OCI-M2 (cell line): ENCODE measurements around the gene SPRING1.
"Not testable (repeated sequence)": the region's sequence is repeated elsewhere in the genome, so short reads cannot be mapped to it uniquely, and the experiment has no call there.

ENCODE experiments used
- DNase-seq: peaks from one replicate; lab custom pipeline; 2025; ENCODE audit not compliant: unreplicated experiment; lab: John Stamatoyannopoulos, UW

SPRING1 gene

DNA sequence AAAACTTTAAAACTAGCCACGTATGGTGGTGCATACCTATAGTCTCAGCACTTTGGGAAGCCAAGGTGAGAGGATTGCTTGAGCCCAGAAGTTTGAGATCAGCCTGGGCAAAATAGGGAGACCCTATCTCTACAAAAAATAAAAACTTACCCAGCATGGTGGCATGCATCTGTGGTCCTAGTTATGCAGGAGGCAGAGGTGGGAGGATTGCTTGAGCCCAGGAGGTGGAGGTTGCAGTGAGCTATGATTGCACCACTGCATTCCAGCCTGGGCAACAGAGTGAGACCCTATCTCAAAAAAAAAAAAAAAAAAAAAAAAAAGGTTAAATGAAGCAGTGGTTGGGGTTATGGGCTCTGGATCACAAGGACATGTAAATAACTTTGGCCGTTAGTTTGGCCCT lies 4.9 kb upstream of the SPRING1 start:
- not testable (repeated sequence) for DNase-seq

DNA sequence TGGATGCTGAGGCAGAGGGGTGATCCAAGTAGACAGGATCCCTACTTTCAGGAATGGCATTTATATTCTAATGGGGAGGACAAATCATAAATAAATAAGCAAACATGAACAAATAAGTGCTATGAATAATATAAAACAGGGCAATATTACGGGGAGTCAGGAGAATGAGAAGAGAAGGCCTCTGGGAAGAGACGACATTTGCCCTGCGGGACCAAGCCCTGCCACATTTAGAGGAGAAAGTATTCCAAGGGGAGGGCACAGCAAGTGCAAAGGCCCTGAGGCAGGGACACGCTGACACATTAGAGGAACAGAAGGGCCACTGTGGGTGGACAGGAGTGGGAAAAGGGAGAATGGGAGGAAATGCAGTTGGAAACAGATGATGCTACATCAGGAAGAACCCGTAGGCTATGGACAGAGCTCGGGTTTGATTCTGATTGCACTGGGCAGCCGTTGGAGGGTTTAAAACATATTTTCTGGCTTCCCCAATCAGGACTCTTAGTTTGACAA lies 1.6 kb upstream of the SPRING1 start:
- no peak for DNase-seq

DNA sequence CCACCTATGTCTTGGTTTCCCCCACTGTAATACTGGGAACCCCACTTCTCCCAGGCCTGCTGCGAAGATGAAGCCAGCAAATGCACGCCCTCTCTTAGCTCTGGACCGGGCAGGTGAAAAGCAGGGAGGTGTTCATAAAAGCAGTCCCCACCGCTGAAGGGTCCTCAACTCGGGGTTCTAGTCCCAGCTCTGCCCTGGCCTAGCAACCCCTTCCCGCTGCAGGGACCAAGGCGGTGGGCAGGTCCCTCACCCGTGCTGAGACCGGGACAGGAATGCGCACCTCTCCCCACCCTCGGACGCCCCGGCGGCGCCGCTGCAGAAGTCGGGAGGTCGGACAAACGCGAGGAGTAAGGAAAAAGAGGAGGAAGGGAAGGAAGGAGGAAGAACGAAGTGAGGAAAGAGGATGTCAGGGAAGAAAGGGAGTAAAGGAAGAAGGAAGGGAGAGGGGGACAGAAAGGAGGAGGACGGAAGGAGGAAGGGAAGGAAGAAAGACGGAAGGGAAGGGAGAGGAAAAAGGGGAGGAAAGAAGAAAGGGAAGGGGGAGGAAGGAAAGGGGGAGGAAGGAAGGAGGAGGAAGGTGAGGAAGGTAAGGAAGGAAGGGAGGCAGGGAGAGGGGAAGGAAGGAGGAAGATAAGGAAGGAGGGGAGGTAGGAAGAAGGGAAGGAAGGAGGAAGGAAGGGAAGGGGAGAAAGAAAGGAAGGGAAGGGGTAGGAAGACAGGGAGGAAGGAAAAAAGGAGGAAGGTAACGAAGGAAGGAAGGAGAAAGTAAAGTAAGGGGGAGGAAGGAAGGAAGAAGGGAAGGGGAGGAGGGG lies 701 bp downstream of the SPRING1 start:
- no peak for DNase-seq

DNA sequence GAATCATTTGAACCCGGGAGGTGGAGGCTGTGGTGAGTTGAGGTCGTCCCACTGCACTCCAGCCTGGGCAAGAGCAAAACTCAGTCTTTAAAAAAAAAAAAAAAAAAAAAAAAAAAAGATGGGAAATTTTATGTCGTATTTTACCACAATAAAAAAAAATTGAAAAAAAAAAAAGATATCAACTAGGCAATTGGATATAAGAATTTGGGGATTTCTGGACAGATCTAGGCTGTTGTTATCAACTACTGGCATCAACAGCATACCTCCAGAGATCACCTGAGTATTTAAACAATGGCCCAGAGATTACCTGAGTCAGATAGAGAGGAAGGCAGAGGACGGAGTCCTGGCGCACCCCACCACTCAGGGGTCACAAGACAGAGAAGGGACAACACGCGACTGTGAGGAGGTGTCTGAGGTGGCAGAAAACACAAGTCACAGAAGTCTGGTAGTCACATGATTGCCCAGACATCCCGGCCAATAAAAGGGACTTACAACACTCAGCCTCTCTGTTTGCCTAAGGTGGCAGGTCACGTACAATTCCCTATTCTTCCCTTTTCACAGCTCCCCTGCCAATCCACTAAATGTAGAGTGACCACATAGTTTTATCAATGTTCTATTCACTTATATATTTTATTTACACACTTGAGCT lies 1.8 kb downstream of the SPRING1 start:
- DNase-seq: no peak

DNA sequence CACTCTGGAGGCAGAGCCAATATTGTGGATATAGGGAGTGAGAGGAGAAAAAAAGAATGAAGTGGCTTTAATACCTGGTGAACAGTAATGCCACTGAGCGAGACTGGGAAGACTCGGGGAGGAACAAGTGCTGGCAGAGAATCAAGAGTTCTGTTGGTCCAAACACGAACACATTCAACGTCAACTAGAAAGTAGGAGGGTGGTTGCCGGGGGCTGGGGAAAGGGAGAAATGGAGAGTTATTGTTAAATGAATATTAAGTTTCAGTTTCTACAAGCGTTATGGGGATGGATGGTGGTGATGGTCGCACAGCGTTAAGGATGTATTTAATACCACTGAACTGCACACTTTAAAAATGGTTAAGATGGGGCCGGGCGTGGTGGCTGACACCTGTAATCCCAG lies 2.8 kb downstream of the SPRING1 start:
- DNase-seq: no peak

DNA sequence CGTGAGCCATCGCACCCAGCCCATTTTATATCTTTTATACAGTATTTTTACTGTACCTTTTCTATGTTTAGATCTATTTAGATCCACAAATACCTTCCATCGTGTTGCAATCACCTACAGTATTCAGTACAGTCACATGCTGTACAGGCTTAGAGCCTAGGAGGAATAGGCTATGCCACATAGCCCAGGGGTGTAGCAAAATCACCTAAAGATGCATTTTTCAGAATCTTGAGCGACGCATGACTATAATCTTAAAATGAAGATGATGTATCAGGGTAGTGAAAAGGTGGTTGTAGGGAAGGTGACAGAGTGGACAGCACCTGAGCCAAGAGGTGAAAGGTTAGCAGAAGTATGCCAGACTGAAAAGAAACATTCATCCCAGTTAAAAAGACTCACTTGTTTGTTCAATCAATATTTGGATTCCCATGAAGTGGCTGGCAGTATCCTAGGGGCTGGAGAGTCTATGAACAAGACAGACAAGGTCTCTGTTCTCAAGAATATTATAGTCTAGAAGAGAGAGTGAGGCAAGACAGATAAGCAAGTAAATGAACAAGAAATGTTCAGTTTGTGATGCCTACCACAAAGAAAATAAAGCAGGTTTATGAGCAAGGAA lies 3.6 kb downstream of the SPRING1 start:
- DNase-seq: no peak

DNA sequence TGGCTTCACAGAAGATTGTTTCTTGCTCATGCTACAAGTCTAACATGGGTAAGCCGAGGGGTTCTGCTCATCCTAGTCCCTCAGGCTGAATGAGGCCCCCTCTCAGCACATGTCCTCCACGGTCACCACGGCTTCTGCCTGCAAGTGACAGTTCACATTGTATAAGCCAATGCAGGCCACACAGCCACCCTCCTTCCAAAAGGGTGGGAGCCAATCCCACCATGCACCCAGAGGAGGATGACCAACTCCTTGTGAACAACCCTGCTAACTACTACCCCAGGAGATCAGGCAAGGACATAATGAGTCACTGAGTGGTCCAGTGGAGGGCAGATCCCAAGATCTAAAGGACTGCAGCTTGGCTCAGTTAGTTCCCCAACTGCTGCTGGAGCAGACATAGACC lies 6.1 kb downstream of the SPRING1 start:
- DNase-seq: no peak

DNA sequence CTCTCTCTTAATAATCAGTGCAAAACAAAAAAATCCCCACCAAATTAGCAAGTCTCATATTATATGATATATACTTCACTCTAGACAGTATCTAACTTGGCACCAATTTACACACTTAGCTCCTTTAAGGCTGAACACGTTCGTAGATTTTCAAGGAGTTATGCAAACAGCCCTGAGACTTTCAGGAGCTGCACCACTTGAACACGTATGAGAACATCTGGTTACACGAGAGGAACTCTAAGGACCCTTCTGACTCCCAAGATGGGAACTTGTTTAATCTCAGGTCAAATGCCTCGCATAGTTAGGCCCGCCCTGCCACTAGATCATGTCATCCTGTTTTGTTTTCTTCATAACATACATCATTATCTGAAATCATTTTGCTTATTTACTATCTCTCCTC lies 10.0 kb downstream of the SPRING1 start:
- no peak for DNase-seq

DNA sequence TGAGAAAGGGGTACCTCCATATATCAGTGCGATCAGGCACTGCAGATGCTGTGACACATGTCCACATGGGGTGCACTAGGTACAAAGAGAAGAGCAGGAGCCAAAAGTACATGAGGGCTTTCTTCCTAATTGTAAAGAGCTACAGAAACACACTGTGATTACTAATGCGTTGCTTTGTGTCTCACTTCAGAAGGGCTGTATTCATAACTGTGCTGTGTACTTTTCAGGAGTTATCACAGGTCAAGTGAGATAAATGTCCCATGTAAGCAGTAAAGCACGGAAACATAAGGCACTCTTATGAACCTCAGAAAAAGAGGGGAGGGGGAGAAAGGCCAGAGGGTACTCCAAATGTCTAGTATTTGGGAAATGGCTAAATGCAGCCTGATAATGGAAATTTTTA lies 10.6 kb downstream of the SPRING1 start:
- no peak for DNase-seq

DNA sequence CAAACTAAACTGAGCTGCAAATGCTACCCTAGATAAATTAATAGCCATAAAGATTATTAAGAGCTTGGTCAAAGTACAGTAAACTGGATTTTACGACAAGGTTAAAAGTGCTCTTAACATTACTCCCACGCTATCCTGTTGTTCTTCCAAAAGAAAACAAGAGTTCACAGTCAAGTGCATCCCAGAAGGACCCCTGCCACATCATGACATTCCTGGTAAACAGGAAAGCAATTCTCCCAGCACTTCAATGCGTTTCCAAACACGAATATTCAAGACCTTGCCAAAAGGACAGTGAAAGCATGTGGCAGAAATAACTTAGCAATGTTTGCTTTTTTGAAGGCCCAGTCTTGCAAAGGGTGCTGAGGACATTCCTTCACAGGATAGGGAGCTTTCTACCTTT lies 11.2 kb downstream of the SPRING1 start:
- DNase-seq: no peak

DNA sequence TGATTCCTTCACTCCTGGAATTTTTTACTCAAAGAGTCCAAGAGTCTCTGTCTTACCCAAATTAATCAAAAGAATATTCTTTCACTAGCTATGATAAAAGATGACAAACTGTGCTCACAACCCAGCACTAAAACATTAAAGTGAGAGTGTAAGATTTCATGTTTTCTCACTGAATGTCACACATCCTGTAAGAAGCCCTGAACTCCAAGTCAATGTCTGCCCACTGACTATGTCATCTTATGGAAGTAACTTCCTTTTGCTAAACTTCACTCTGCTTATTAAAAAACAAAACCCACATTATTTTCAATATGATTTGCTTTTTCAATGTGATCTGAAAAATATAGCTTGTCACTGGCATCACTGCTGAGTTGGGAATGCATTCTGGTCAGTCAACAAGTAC lies 15.6 kb downstream of the SPRING1 start:
- no peak for DNase-seq

DNA sequence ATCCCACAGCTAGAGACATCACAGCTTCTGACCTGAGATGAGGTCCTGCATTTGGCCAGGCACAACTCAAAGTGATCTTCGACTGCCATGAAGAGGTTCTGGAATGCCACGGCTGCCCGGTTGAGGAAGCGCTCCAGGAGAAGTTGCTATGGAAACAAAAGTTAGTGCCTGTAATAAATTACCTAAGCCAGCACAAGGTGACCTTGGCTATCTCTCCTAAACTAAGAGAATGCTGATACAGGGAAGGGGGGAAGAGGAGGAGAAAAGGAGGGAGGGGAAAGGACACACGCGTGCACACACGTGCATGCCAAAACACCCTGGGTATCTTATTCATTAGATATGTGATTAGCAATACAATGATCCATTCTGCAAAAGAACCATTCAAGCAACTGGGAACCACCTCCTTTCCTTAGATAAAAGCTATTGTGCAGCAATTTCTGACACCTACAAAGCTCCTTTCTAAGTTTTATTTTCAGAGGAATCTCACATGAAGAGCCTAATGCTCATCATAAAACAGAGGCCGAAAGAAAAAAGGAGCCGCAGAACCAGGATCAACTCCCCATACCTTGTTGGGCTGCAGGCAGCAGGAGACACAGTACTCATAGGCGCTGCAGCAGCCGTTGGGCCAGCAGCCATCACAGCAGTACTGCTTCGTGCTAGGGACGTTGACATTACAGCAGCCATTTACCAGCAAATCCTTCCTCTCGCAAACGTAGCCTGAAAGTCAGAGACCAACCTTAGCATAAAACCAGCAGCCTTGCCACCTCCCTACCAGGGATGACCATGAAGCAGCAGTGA lies 17.9 kb downstream of the SPRING1 start:
- no peak for DNase-seq

DNA sequence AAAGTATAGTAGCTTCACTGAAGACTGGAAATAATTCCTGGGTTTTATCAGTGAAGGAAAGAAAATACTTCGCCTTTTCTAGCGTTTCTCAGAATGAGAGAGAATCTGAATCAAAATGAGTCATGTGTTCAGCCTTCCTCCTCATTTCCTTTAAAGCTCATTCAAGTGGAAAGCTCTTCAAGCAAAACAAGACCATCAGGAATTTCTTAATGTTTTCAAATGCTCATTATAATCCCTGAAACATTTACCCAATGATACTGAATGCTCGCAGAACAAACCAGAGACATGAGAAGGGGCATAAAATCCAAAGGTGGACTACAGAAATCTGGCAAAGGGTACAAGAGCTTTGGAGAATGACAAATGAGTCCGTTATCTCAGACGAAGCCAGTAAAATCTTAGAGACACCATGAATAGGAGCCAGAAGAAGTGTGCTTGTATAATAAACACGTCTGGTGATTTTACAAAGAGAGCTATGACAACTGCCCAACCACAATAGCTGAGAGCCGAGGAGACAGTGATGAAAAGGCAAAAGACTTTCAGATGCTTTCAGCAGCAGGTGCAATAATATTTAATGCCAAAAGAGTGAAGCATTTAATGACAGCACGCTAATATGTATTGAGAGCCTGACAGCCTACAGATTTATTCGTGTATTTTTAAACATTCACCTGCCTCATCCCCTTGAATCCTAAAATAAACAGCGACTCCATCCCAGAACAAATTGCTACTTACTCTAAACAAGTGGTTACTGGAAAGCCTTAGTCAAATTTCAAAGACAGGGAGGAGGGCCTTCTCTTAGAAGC lies 19.0 kb downstream of the SPRING1 start:
- DNase-seq: no peak

DNA sequence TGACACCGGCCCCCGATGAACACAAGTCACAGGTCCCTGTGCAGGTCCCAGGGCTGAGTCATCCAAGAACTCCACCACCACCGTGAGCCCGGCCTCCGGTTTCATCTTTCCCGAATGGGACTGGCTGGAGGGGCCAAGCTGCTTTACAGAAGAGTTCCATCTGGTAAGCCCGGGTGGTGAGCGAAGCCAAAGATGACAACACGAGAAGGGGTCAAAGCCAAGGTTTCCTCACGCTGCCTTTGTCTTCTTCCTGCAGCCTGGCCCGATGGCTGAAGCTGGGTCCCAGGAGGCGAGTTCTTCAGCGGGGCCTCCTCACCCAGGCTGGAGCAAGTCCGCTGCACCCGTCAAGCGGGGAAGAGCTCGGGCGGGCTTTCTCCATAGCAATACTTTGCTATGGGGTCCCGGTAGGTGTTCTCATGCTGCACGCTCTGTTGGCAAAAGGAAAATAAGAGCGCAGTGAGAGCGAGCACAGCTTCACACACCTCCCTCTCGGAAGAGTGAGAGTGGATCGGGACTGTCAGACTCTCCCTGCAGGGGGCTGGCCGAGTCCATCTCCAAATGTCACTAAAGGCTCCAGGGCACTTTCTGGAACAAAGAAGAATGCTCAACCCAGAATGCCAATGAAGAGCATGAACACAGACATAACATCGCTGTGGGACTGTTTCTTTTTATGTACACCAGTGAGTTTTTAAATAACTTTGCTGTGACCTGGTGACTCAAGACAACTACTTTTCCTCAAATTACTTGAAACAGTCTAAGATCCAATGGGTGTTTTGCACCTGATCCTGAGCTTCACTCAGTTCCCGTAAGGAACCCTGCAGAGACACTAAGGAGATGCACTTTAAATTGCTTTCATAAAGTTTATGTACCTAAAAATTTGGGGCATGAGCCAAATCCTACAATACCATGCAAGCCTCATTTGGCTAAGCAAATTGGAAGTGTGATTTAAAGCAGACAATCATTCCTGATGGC lies 20.1 kb downstream of the SPRING1 start:
- no peak for DNase-seq

DNA sequence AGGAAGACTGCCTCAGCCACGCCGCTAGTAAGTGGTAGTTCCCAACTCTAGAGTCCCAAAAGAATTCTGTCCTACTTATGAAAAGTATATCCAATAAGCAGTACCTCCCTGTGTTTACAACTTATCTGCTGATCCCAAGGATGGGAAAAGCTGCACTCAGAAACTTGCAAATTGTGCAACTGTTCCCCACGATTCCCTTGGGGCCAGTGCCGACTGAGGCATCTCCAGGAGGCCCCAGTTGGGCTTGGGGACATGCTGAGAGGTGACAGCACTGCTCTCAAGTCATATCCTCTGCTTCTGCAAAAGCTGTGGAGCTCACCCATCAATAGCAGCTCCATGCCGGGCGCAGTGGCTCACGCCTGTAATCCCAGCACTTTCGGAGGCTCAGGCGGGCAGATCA lies 23.7 kb downstream of the SPRING1 start:
- no peak for DNase-seq

DNA sequence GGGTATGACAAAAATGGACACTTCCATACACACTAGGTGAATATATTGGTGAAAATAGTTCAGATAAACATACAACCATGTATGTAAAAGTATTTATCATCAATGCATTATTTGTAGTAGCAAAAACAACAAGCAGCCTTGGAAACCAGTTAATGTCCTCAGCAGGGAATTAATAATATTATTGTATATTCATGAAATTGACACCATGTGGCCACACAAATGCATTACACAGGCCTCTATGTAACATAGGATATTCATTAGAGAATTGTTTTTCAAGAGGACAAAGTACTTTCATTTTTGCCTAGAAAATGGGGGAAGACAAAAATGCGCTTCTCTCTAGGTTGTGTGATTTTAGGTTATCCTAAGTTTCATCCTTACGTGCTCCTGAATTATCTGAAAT lies 24.3 kb downstream of the SPRING1 start:
- DNase-seq: no peak

DNA sequence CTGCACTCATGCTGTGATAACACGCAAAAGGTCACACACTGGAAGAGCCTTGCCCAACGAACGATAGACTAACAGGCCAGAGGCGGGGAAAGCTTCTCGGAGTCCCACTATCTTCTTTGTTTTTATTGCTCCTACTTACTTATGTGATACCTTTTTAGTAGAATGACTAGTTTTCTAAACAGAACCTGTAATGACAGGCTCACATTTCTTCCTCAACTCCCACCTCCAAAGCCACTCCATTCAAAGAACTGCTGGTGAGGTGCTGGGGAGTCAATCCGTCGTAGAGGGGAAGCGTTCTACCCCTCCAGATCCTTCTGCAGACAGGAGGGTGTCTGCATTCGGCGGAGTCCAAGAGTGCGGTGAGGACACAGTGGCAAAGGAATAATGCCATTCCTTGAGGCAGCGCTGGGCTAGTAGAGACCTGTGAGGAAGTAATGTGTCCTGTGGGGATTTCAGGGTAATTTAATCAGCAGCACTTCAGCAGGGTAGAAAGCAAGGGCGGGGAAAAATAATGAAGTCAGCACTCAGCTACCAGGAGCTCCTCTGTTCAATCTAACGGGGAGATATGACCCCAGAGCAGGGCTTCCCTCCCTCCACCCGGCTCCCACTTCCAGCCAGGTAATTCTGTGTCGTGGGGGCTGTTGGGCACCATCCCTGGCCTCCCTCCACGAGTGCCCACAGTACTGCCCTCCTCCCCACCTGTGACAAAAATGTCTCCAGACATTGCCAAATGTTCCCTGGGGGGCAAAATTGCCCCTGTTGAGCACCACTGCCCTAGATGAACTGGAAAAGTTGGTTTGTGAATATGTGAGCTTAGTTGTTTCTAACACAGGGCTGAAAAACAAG lies 25.2 kb downstream of the SPRING1 start:
- DNase-seq: no peak

DNA sequence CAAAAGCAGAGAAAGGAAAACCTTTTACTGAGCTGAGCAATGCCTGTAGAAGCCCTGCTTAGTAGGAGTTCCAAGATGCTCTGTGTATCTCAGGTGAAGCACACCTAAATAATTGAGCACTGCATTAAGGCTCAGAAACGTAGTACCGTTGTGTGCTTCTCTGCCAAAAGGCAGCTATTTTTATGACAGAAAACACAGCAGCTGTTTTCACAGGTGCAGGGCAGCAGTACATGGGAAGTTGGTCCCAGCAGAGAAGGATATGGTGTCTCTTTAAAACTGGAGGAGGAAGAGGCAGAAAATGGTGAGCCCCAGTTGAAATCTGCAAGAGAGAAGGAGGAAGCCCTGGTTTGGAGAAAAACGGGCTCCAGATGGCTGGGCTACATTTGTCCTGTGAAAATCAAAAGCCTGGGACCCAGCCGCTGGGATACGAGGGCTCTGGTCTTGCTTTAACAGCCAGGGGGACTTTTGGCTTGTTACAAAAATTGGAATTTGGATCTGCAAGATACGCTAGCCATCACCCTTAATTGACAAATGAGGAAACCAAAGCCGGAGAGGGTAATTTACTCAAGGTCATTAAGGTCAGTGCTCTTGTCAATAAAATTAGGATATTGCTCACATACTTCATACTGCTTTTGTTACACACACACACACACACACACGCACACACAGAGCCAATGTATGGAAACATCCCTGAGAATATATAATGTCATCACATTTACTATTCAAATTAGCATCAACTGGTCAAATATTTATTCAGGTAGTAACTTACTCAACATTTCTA lies 27.3 kb downstream of the SPRING1 start:
- DNase-seq: no peak
